SK-N-MC (cell line): ENCODE results near the gene CERS2.

Source experiments
- EZH2 ChIP-seq: fragments of 200-600 bp; sonication (generic); IDR thresholded peaks from one replicate; pipeline ENCODE4 v1.6.1; 2017; ENCODE audit warnings: antibody characterized with exemption
- POLR2AphosphoS5 ChIP-seq: IDR thresholded peaks from 2 replicates; pipeline ENCODE4 v1.6.1; 2012; ENCODE audit warnings: mild to moderate bottlenecking, low read depth, low read length, borderline replicate concordance

GRCh38 chr1:150995460-150995859 is 20.8 kb upstream of the CERS2 start:
- TF ChIP-seq EZH2 = no peak
- TF ChIP-seq POLR2AphosphoS5 = no peak
